SK-N-SH (cell line): ENCODE data around the gene FLAD1.

Experiments
- POLR2AphosphoS5 ChIP-seq: IDR thresholded peaks from 2 replicates; pipeline ENCODE4 v1.6.1; 2012; ENCODE audit warnings: low read depth, low read length
- SIN3A ChIP-seq: IDR thresholded peaks from 2 replicates; pipeline ENCODE4 v1.6.1; 2012; ENCODE audit warnings: low read depth, mild to moderate bottlenecking, low read length, moderate library complexity, borderline replicate concordance
- TF ChIP-seq, protein P1 (sequence below): IDR thresholded peaks from 2 replicates; pipeline ENCODE4 v1.4.0; 2012; ENCODE audit warnings: low read depth
- TF ChIP-seq, protein P2 (sequence below): IDR thresholded peaks from 2 replicates; pipeline ENCODE4 v1.6.1; 2012; ENCODE audit warnings: mild to moderate bottlenecking, low read depth, low read length, moderate library complexity

DNA sequence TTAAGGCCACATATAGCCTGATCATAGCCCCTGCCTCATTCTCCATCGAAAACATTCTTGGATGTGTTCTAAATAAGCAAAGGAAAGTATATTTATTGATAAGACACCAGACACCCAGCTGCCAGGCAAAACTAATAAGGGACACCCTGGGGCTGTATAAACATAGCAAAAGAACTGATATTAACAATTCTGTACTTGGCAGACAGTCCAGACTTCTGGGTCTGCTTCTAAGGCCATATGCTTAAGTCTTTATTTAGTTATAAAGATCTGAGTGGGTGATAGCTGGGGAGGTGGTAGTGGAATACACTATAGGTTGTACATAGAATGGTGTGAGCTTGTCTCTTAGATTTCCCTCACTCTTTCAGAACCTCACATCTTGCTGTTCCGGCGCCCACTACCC, 4.8 kb upstream of the FLAD1 start:
- TF ChIP-seq, protein P1, sequence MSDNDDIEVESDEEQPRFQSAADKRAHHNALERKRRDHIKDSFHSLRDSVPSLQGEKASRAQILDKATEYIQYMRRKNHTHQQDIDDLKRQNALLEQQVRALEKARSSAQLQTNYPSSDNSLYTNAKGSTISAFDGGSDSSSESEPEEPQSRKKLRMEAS: no peak
- TF ChIP-seq, protein P2, sequence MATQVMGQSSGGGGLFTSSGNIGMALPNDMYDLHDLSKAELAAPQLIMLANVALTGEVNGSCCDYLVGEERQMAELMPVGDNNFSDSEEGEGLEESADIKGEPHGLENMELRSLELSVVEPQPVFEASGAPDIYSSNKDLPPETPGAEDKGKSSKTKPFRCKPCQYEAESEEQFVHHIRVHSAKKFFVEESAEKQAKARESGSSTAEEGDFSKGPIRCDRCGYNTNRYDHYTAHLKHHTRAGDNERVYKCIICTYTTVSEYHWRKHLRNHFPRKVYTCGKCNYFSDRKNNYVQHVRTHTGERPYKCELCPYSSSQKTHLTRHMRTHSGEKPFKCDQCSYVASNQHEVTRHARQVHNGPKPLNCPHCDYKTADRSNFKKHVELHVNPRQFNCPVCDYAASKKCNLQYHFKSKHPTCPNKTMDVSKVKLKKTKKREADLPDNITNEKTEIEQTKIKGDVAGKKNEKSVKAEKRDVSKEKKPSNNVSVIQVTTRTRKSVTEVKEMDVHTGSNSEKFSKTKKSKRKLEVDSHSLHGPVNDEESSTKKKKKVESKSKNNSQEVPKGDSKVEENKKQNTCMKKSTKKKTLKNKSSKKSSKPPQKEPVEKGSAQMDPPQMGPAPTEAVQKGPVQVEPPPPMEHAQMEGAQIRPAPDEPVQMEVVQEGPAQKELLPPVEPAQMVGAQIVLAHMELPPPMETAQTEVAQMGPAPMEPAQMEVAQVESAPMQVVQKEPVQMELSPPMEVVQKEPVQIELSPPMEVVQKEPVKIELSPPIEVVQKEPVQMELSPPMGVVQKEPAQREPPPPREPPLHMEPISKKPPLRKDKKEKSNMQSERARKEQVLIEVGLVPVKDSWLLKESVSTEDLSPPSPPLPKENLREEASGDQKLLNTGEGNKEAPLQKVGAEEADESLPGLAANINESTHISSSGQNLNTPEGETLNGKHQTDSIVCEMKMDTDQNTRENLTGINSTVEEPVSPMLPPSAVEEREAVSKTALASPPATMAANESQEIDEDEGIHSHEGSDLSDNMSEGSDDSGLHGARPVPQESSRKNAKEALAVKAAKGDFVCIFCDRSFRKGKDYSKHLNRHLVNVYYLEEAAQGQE: no peak
- no peak for TF ChIP-seq POLR2AphosphoS5
- no peak for TF ChIP-seq SIN3A
